Activated CD4-positive, CD25-positive, alpha-beta regulatory T cell treated with anti-CD3 and anti-CD28 coated beads, Interleukin-2, amount 50 U/mL, for 16 hours (primary cell): ENCODE measurements around the gene CCL4.

Experiments used
- DNase-seq: peaks from one replicate; pipeline ENCODE4 v3.0.0-alpha.2; 2020; ENCODE audit warnings: low read depth, low spot score

Gene CCL4

GRCh38 chr17:36144014-36144413 is 40.4 kb downstream of the CCL4 start:
- no peak for DNase-seq

- no peak for DNase-seq
Observed at GRCh38 chr17:36144981-36145729, 41.5 kb downstream of the CCL4 start.

GRCh38 chr17:36147601-36148000 is 44.0 kb downstream of the CCL4 start:
- DNase-seq, result no peak

- peak; percentile 16 for DNase-seq
Observed at GRCh38 chr17:36148559-36149295, 45.1 kb downstream of the CCL4 start.

- DNase-seq, result no peak
Observed at GRCh38 chr17:36149296-36149820, 45.7 kb downstream of the CCL4 start.

- no peak for DNase-seq
Observed at GRCh38 chr17:36151891-36152638, 48.4 kb downstream of the CCL4 start.

GRCh38 chr17:36152639-36153120 is 49.1 kb downstream of the CCL4 start:
- DNase-seq, result no peak

GRCh38 chr17:36153895-36154610 is 50.4 kb downstream of the CCL4 start:
- DNase-seq, result no peak
